ENCODE results near the gene TMEM272.

- no peak for TF ChIP-seq EZH2 (IDR thresholded peaks at IDR 0.05)
- TF ChIP-seq, protein P1, sequence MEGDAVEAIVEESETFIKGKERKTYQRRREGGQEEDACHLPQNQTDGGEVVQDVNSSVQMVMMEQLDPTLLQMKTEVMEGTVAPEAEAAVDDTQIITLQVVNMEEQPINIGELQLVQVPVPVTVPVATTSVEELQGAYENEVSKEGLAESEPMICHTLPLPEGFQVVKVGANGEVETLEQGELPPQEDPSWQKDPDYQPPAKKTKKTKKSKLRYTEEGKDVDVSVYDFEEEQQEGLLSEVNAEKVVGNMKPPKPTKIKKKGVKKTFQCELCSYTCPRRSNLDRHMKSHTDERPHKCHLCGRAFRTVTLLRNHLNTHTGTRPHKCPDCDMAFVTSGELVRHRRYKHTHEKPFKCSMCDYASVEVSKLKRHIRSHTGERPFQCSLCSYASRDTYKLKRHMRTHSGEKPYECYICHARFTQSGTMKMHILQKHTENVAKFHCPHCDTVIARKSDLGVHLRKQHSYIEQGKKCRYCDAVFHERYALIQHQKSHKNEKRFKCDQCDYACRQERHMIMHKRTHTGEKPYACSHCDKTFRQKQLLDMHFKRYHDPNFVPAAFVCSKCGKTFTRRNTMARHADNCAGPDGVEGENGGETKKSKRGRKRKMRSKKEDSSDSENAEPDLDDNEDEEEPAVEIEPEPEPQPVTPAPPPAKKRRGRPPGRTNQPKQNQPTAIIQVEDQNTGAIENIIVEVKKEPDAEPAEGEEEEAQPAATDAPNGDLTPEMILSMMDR (IDR thresholded peaks at IDR 0.05): no peak
Observed at GRCh38 chr13:51821606-51822005, 23.4 kb downstream of the TMEM272 start.
